SK-N-SH (cell line): ENCODE measurements around the gene GTF3C2. TPM values are rescaled to one million over a fixed set of nuclear protein-coding genes. Genes with fewer than 3 reads are reported as not detected.

Experiments used
- CTCF ChIA-PET: fragments of 300-600, 350-600 bp; formaldehyde crosslinking; extraction: SDS; loops from one replicate; lab custom pipeline; 2021; lab: Yijun Ruan, JAX
- POLR2A ChIA-PET: fragments of 350-600 bp; sonication (Branson Sonifier 250); formaldehyde crosslinking; extraction: SDS; loops from one replicate; lab custom pipeline; 2020; ENCODE audit warnings: antibody characterized with exemption, inconsistent platforms; lab: Yijun Ruan, JAX
- DNase-seq: peaks from one replicate; pipeline ENCODE4 v3.0.0; 2012
- H2AFZ ChIP-seq: fragments of 200-600 bp; sonication (generic); 2 replicates; pipeline ENCODE4 v1.8.1; 2016; ENCODE audit warnings: antibody characterized with exemption, mild to moderate bottlenecking, low read depth
- H3F3A ChIP-seq: fragments of 200-600 bp; sonication (generic); replicated peaks from 2 replicates; pipeline ENCODE3; 2016; ENCODE audit warnings: antibody characterized with exemption, mild to moderate bottlenecking; ENCODE audit not compliant: insufficient read depth
- H3K27ac ChIP-seq, 2 experiments: fragments of 200-500 bp in 1 of 2; fragments of 200-600 bp in 1 of 2; sonication (Bioruptor generic) in 1 of 2; sonication (generic), shearing (Covaris generic) in 1 of 2; 2 replicates each; pipeline versions ENCODE4 v1.5.1 to v1.6.1; 2014 to 2016; ENCODE audit warnings: low read depth in 2 of 2, inconsistent platforms in 1 of 2, low read length in 1 of 2, mild to moderate bottlenecking in 1 of 2, mixed read lengths in 1 of 2
- H3K27me3 ChIP-seq: fragments of 200-600 bp; sonication (generic), shearing (Covaris generic); 2 replicates; pipeline ENCODE4 v1.6.1; 2016; ENCODE audit warnings: mixed run types; ENCODE audit not compliant: insufficient read depth
- H3K36me3 ChIP-seq, 2 experiments: fragments of 200-500 bp in 1 of 2; fragments of 200-600 bp in 1 of 2; sonication (Bioruptor generic) in 1 of 2; sonication (generic) in 1 of 2; replicated peaks in 1 of 2; 2 replicates each; pipeline versions ENCODE3 to v1.5.1; 2014 to 2016; ENCODE audit warnings: low read length in 1 of 2, mild to moderate bottlenecking in 1 of 2; ENCODE audit not compliant: insufficient read depth in 2 of 2, control insufficient read depth in 1 of 2
- H3K4me1 ChIP-seq, 2 experiments: fragments of 200-500 bp in 1 of 2; fragments of 200-600 bp in 1 of 2; sonication (Bioruptor generic) in 1 of 2; sonication (generic), shearing (Covaris generic) in 1 of 2; 2 replicates each; pipeline versions ENCODE4 v1.5.1 to v1.6.1; 2014 to 2016; ENCODE audit warnings: low read depth in 1 of 2, low read length in 1 of 2, mixed run types in 1 of 2; ENCODE audit not compliant: insufficient read depth in 2 of 2, control insufficient read depth in 1 of 2
- H3K4me2 ChIP-seq: fragments of 200-600 bp; sonication (generic), shearing (Covaris generic); 2 replicates; pipeline ENCODE4 v1.6.1; 2017; ENCODE audit warnings: mixed run types
- H3K4me3 ChIP-seq, 2 experiments: fragments of 200-500 bp in 1 of 2; fragments of 200-600 bp in 1 of 2; sonication (Bioruptor generic) in 1 of 2; sonication (generic), shearing (Covaris generic) in 1 of 2; 2 replicates each; pipeline versions ENCODE4 v1.5.1 to v1.8.1; 2014 to 2016; ENCODE audit warnings: low read depth in 2 of 2, inconsistent platforms in 1 of 2, low read length in 1 of 2, mild to moderate bottlenecking in 1 of 2, mixed read lengths in 1 of 2, moderate library complexity in 1 of 2
- H3K79me2 ChIP-seq: fragments of 200-600 bp; sonication (generic); 2 replicates; pipeline ENCODE4 v1.8.1; 2017; ENCODE audit warnings: mild to moderate bottlenecking; ENCODE audit not compliant: insufficient read depth
- H3K9ac ChIP-seq: fragments of 200-600 bp; sonication (generic); 2 replicates; pipeline ENCODE4 v1.6.1; 2017; ENCODE audit warnings: mixed run types
- H3K9me2 ChIP-seq: fragments of 200-600 bp; sonication (generic); 2 replicates; pipeline ENCODE4 v1.6.1; 2017; ENCODE audit warnings: mixed run types
- H3K9me3 ChIP-seq: fragments of 200-600 bp; sonication (generic); 2 replicates; pipeline ENCODE4 v1.6.1; 2017; ENCODE audit warnings: mixed run types, mild to moderate bottlenecking, moderate library complexity
- H4K20me1 ChIP-seq: fragments of 200-600 bp; sonication (generic); 2 replicates; pipeline ENCODE4 v1.6.1; 2017; ENCODE audit warnings: mild to moderate bottlenecking, mixed run types; ENCODE audit not compliant: insufficient read depth
- EP300 ChIP-seq, 2 experiments: IDR thresholded peaks; 2 replicates each; pipeline versions ENCODE4 v1.4.0 to v1.6.1; 2012; ENCODE audit warnings: borderline replicate concordance in 1 of 2, low read depth in 1 of 2, low read length in 1 of 2
- FOXJ3 ChIP-seq: sonication (generic); formaldehyde crosslinking; IDR thresholded peaks from 2 replicates; pipeline ENCODE4 v1.5.1; 2020; ENCODE audit warnings: mild to moderate bottlenecking, missing genetic modification reagents
- FOXM1 ChIP-seq: IDR thresholded peaks from 2 replicates; pipeline ENCODE4 v1.4.0; 2012; ENCODE audit warnings: low read depth, mild to moderate bottlenecking
- GATA2 ChIP-seq: sonication (generic); formaldehyde crosslinking; IDR thresholded peaks from 2 replicates; pipeline ENCODE4 v1.5.0; 2020; ENCODE audit warnings: mild to moderate bottlenecking, missing genetic modification reagents
- JUND ChIP-seq: IDR thresholded peaks from 2 replicates; pipeline ENCODE4 v1.4.0; 2012
- MXI1 ChIP-seq: IDR thresholded peaks from 2 replicates; pipeline ENCODE4 v1.6.1; 2012; ENCODE audit warnings: mild to moderate bottlenecking, low read depth, low read length, improper control_type of control experiment
- NFIC ChIP-seq: IDR thresholded peaks from 2 replicates; pipeline ENCODE4 v1.4.0; 2012; ENCODE audit warnings: borderline replicate concordance
- NRF1 ChIP-seq: IDR thresholded peaks from 2 replicates; pipeline ENCODE4 v1.6.1; 2012; ENCODE audit warnings: low read depth, mild to moderate bottlenecking, low read length
- POLR2AphosphoS5 ChIP-seq: IDR thresholded peaks from 2 replicates; pipeline ENCODE4 v1.6.1; 2012; ENCODE audit warnings: low read depth, low read length
- RAD21 ChIP-seq: IDR thresholded peaks from 2 replicates; pipeline ENCODE4 v1.6.1; 2012; ENCODE audit warnings: mild to moderate bottlenecking, low read length
- RCOR1 ChIP-seq: fragments of 150-350 bp; IDR thresholded peaks from 2 replicates; pipeline ENCODE4 v1.6.1; 2017; ENCODE audit warnings: antibody characterized with exemption, low read length
- RFX5 ChIP-seq: IDR thresholded peaks from 2 replicates; pipeline ENCODE4 v1.6.1; 2012; ENCODE audit warnings: mild to moderate bottlenecking, improper control_type of control experiment, low read length
- SIN3A ChIP-seq: IDR thresholded peaks from 2 replicates; pipeline ENCODE4 v1.6.1; 2012; ENCODE audit warnings: low read depth, mild to moderate bottlenecking, low read length, moderate library complexity, borderline replicate concordance
- YY1 ChIP-seq: IDR thresholded peaks from 2 replicates; pipeline ENCODE4 v1.4.0; 2012; ENCODE audit warnings: low read depth, mild to moderate bottlenecking
- WGBS: methylation state at CpG from one replicate; pipeline ENCODE4 v1.1.6; 2017; ENCODE audit warnings: low lambda C conversion rate; 5-methylcytosine and 5-hydroxymethylcytosine counted together
- polyA plus RNA-seq, 3 experiments: library from polyadenylated mRNA; depleted of rRNA; stranded (reverse); fragments of >200 nt; gene quantifications; 2 replicates each; pipeline ENCODE4 v1.2.3, GENCODE V29; 2012
- TF ChIP-seq, protein P1 (sequence below): IDR thresholded peaks from 2 replicates; pipeline ENCODE4; 2012
- TF ChIP-seq, protein P2 (sequence below): fragments of 150-350 bp; IDR thresholded peaks from 2 replicates; pipeline ENCODE4 v1.6.1; 2016; ENCODE audit warnings: mild to moderate bottlenecking, low read depth, low read length
- TF ChIP-seq, protein P3 (sequence below): IDR thresholded peaks from 2 replicates; pipeline ENCODE4 v1.4.0; 2012; ENCODE audit warnings: low read depth, borderline replicate concordance
- TF ChIP-seq, protein P4 (sequence below): fragments of 150-350 bp; IDR thresholded peaks from 2 replicates; pipeline ENCODE4 v1.6.1; 2017; ENCODE audit warnings: antibody characterized with exemption, low read length, low read depth, borderline replicate concordance

The GTF3C2 gene
- polyA plus RNA-seq, 1 of the 3 experiments (the other 2 are of a cell fraction) = 65.8 TPM

DNA sequence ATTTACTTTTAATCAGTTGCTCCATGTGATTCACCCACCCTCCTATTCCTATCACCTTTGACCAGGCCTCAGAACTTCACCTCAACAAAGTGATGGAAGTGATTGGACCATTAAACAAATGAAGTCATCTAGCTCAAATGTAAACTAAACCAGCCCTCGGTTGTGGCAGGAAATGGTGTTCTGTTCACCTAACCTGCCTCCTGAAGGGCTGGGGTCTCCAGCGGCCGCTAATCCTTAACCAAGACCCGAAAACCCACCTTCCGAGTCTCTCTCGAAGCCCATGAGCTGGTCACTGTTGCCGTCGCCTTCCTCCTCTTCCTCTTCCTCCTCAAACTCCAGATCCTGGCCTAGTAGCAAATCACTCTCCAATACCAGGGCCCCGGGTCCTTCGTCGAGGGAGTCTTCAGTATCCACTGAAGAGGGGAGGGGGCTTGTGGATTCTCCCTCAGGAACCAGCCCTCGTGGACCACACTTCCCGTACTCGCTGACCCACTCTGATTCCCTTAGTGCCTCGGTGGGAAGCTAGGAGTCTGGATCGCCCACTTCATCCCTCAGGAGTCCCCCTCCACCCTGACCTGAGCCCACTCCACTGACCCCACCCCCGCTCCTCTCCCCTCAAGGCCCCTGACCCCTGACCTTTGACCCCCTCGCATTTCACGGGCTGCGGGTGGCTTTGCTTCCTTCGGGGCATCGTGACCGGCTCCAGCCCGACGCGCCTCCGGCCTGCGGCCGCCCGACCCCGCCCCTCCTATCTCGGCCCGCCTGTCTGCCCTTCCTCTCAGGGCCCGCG, 23.5 kb upstream of the GTF3C2 start (continued):
- TF ChIP-seq RFX5 (no peak), POLR2AphosphoS5 (peak; percentile 57), RCOR1 (peak; percentile 0; the same call in 1 of the 2 replicates), NRF1 (no peak)

DNA sequence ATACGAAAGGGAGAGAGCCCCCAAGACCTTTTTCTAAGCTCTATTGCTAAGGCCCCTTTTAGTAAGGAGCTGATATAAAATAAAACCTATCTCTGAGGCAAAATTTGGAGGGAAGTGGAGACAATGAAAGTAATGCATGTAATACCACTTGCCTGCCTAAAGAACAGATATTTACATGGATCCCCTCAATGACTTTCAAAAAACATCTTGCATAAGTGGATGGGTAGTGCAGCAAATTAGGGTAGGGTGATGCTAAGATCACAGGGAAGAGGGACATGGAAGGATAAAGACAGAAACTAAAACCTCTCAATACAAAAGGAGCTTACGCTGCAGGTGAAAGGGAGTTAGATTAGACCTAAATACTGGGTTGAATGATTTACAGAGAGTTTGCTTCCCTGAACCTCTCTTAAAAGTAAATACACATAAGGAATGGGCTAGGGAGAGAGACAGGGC, 22.8 kb upstream of the GTF3C2 start:
- H3K36me3 ChIP-seq = peaks cover 49 to 79% of the 10 kb centered on the region in 2 experiments
- peaks cover 4% of the 10 kb centered on the region; the same call in 1 of the 2 replicates for H4K20me1 ChIP-seq
- no peaks in the 10 kb centered on the region for H3K9me2 ChIP-seq
- H3K27me3 ChIP-seq = no peaks in the 10 kb centered on the region
- no peak for DNase-seq
- WGBS = 63% methylated on average over 2 of the region's 2 CpGs
- peak overlapping the region; percentile 80 to 86 for H3K4me3 ChIP-seq
- peak overlapping the region; percentile 77 for H3K9ac ChIP-seq
- ChIA-PET POLR2A (interaction anchor here (1.3 to 4.4 kb wide), 6 partner anchors 8 to 249 kb away, joined by 3 to 34 read pairs (median 18); partner anchors contain the start of genes CCDC121, EIF2B4, GPN1 and GTF3C2), CTCF (interaction anchor here (1.3 to 5.7 kb wide), 4 partner anchors 9 to 304 kb away, joined by 4 to 36 read pairs (median 16); partner anchors contain the start of genes EIF2B4, PPM1G and SNX17)
- H3K79me2 ChIP-seq = peaks cover 36% of the 10 kb centered on the region
- peaks cover 15 to 58% of the 10 kb centered on the region in 2 experiments; a peak in 3 of 4 replicates for H3K4me1 ChIP-seq
- H2AFZ ChIP-seq = no peak overlapping the region
- peaks cover 39% of the 10 kb centered on the region for H3F3A ChIP-seq
- H3K4me2 ChIP-seq = peak overlapping the region; percentile 89
- H3K27ac ChIP-seq = peak overlapping the region; percentile 68 to 95
- no peaks in the 10 kb centered on the region for H3K9me3 ChIP-seq
- TF ChIP-seq RCOR1 (peak; percentile 6; the same call in 1 of the 2 replicates), SIN3A (no peak)
- TF ChIP-seq, protein P1, sequence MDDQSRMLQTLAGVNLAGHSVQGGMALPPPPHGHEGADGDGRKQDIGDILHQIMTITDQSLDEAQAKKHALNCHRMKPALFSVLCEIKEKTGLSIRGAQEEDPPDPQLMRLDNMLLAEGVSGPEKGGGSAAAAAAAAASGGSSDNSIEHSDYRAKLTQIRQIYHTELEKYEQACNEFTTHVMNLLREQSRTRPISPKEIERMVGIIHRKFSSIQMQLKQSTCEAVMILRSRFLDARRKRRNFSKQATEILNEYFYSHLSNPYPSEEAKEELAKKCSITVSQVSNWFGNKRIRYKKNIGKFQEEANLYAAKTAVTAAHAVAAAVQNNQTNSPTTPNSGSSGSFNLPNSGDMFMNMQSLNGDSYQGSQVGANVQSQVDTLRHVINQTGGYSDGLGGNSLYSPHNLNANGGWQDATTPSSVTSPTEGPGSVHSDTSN = 0 out of 2 replicates have a peak, but pooled peaks have one; percentile 2

DNA sequence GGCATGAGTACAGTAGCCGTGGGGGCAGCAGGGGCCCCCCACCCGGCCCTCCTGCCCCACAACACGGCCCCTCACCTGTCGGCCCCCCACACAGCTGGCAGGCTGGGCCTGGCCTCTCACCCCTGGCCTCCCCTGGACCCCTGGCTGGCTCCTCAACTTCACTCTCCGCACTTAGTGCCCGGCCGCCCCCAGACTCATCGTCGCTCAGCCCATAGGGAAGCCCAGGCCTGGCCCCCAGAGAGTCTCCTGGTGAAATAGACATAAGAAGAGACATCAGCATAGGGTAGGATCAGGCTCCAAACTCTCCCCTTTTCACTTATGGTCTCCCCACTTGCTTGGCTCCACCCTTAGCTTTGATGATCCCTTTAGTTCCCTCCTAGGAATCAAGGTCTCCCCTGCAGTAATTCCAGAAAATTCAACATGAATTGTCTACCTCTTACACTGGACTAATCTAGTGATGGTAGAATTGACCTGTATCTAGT, 22.3 kb upstream of the GTF3C2 start:
- H2AFZ ChIP-seq = no peak overlapping the region
- peak overlapping the region; percentile 77 for H3K9ac ChIP-seq
- peak overlapping the region; percentile 80 to 86; a peak in 3 of 4 replicates for H3K4me3 ChIP-seq
- no peak for DNase-seq
- peaks cover 4% of the 10 kb centered on the region; the same call in 1 of the 2 replicates for H4K20me1 ChIP-seq
- H3K9me2 ChIP-seq = no peaks in the 10 kb centered on the region
- 87% methylated on average over 9 of the region's 9 CpGs for WGBS
- H3K27ac ChIP-seq = peak overlapping the region; percentile 68 to 95
- ChIA-PET POLR2A (interaction anchor here (1.3 to 4.4 kb wide), 6 partner anchors 8 to 250 kb away, joined by 3 to 34 read pairs (median 18); partner anchors contain the start of genes CCDC121, EIF2B4, GPN1 and GTF3C2), CTCF (interaction anchor here (1.3 to 5.7 kb wide), 3 partner anchors 9 to 305 kb away, joined by 4 to 36 read pairs (median 28); partner anchors contain the start of genes EIF2B4, PPM1G and SNX17)
- peaks cover 42% of the 10 kb centered on the region for H3K79me2 ChIP-seq
- H3K36me3 ChIP-seq = peaks cover 49 to 79% of the 10 kb centered on the region in 2 experiments
- H3K27me3 ChIP-seq = no peaks in the 10 kb centered on the region
- H3K4me2 ChIP-seq = peak overlapping the region; percentile 89
- peaks cover 15 to 58% of the 10 kb centered on the region in 2 experiments; a peak in 3 of 4 replicates for H3K4me1 ChIP-seq
- H3F3A ChIP-seq = peaks cover 35% of the 10 kb centered on the region
- no peaks in the 10 kb centered on the region for H3K9me3 ChIP-seq
- TF ChIP-seq, protein P2, sequence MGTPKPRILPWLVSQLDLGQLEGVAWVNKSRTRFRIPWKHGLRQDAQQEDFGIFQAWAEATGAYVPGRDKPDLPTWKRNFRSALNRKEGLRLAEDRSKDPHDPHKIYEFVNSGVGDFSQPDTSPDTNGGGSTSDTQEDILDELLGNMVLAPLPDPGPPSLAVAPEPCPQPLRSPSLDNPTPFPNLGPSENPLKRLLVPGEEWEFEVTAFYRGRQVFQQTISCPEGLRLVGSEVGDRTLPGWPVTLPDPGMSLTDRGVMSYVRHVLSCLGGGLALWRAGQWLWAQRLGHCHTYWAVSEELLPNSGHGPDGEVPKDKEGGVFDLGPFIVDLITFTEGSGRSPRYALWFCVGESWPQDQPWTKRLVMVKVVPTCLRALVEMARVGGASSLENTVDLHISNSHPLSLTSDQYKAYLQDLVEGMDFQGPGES = no peak
- TF ChIP-seq RAD21 = no peak
- TF ChIP-seq, protein P3, sequence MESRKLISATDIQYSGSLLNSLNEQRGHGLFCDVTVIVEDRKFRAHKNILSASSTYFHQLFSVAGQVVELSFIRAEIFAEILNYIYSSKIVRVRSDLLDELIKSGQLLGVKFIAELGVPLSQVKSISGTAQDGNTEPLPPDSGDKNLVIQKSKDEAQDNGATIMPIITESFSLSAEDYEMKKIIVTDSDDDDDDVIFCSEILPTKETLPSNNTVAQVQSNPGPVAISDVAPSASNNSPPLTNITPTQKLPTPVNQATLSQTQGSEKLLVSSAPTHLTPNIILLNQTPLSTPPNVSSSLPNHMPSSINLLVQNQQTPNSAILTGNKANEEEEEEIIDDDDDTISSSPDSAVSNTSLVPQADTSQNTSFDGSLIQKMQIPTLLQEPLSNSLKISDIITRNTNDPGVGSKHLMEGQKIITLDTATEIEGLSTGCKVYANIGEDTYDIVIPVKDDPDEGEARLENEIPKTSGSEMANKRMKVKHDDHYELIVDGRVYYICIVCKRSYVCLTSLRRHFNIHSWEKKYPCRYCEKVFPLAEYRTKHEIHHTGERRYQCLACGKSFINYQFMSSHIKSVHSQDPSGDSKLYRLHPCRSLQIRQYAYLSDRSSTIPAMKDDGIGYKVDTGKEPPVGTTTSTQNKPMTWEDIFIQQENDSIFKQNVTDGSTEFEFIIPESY = no peak
- no peak; the same call in 1 of the 2 replicates for TF ChIP-seq JUND
- no peak for TF ChIP-seq FOXM1
- no peak for TF ChIP-seq MXI1
- TF ChIP-seq YY1 = no peak
- TF ChIP-seq SIN3A = no peak
- TF ChIP-seq, protein P4, sequence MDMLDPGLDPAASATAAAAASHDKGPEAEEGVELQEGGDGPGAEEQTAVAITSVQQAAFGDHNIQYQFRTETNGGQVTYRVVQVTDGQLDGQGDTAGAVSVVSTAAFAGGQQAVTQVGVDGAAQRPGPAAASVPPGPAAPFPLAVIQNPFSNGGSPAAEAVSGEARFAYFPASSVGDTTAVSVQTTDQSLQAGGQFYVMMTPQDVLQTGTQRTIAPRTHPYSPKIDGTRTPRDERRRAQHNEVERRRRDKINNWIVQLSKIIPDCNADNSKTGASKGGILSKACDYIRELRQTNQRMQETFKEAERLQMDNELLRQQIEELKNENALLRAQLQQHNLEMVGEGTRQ = no peak
- TF ChIP-seq GATA2 (CRISPR knock-in tag) = no peak
- no peak for TF ChIP-seq FOXJ3 (CRISPR knock-in tag)
- no peak for TF ChIP-seq NFIC
- TF ChIP-seq EP300 (IDR thresholded peaks at IDR 0.05; ENCODE audit: borderline replicate concordance in 1 of 2, low read depth in 1 of 2, low read length in 1 of 2) = no peak
